ENCODE measurements around the gene ZNF423.

- TF ChIP-seq CTCF (IDR thresholded peaks at IDR 0.05) (no peak), POLR2A (IDR thresholded peaks at IDR 0.05) (no peak)
These were observed 131.1 kb downstream of the ZNF423 start for GRCh38 chr16:49724774-49725173.

All from right lobe of liver (tissue), 4 donors.